Heart right ventricle (tissue), 16 donors: ENCODE results near the gene PDIA5. TPM values are rescaled to one million over a fixed set of nuclear protein-coding genes. Genes with fewer than 3 reads are reported as not detected.

Experiments
- ATAC-seq, 8 donors: fragments of 200-7000 bp; cut with Tn5 transposase; one replicate each; pipeline ENCODE4 v1.9.1; 2020; ENCODE audit warnings: mild to moderate bottlenecking in 8 of 8, moderate library complexity in 8 of 8, moderate number of reproducible peaks in 1 of 8
- DNase-seq, 2 donors: peaks; one replicate each; pipeline ENCODE4 v3.0.0-alpha.2; 2020
- H3K27ac ChIP-seq, 10 donors: fragments of 200-600 bp; sonication (generic) in 2 of 10; one replicate each; pipeline versions ENCODE4 v1.5.0 to v1.8.0; 2020 to 2022; ENCODE audit warnings: mild to moderate bottlenecking in 3 of 10
- H3K27me3 ChIP-seq, 7 donors: fragments of 200-600 bp; one replicate each; pipeline ENCODE4 v1.8.0; 2021 to 2022; ENCODE audit warnings: mild to moderate bottlenecking in 2 of 7
- H3K36me3 ChIP-seq, 9 donors: fragments of 200-600 bp; sonication (generic) in 1 of 9; one replicate each; pipeline versions ENCODE4 v1.5.0 to v1.8.0; 2020 to 2022; ENCODE audit warnings: mild to moderate bottlenecking in 2 of 9
- H3K4me1 ChIP-seq, 9 donors: fragments of 200-600 bp; sonication (generic) in 1 of 9; one replicate each; pipeline versions ENCODE4 v1.5.0 to v1.8.0; 2020 to 2022; ENCODE audit warnings: mild to moderate bottlenecking in 4 of 9
- H3K4me3 ChIP-seq, 10 donors: fragments of 200-600 bp; sonication (generic) in 2 of 10; one replicate each; pipeline versions ENCODE4 v1.5.0 to v1.8.0; 2020 to 2022; ENCODE audit warnings: mild to moderate bottlenecking in 7 of 10, moderate library complexity in 2 of 10
- H3K9me3 ChIP-seq, 11 donors: fragments of 200-600 bp in 10 of 11; sonication (generic) in 2 of 11; one replicate each; pipeline versions ENCODE4 v1.5.0 to v1.8.0; 2013 to 2022; ENCODE audit warnings: mild to moderate bottlenecking in 2 of 11, control low read depth in 1 of 11, moderate library complexity in 1 of 11
- CTCF ChIP-seq, 9 donors: fragments of 200-600 bp; sonication (generic) in 2 of 9; IDR thresholded peaks; one replicate each; pipeline versions ENCODE4 v1.5.0 to v1.8.0; 2021 to 2022; ENCODE audit warnings: antibody characterized with exemption in 9 of 9, mild to moderate bottlenecking in 5 of 9, moderate library complexity in 1 of 9
- WGBS, 2 donors: extraction: QIAGEN DNeasy Blood & Tissue Kit; methylation state at CpG; one replicate each; pipeline ENCODE4 v1.1.7; 2013; ENCODE audit warnings: inconsistent platforms in 1 of 2; 5-methylcytosine and 5-hydroxymethylcytosine counted together
- intact Hi-C, 10 donors: fragments of 100-400 bp; cut with DNase I; formaldehyde crosslinking; loops; one replicate each; pipeline versions ENCODE4 v1.11.1 to v1.14.2; 2022
- polyA plus RNA-seq, 2 donors: library from polyadenylated mRNA; stranded (reverse); fragments of 200-250 nt; gene quantifications; one replicate each; pipeline ENCODE4 v1.2.3, GENCODE V29; 2013
- total RNA-seq, 10 donors: library from RNA; stranded (reverse); fragmentation: NEBNext Ultra II Directional in 3 of 10; extraction: Animal tissue kit (Norgen Biotek cat#: 25700) in 3 of 10; gene quantifications; one replicate each; pipeline versions ENCODE4 v1.2.1 to v1.2.4, GENCODE V29; 2021 to 2023
- donor health status: Arrhythmogenic right ventricular cardiomyopathy.
- donor health status: ischemic (EF 13 %, LVEDD 7.1; RV severe dilation, severe dysfunction).
- donor health status: healthy with polysubstance abuse.
- donor health status: DM: no; HTN: yes; CAD: no.
- donor health status: DM: no; HTN: no; CAD: no.
- donor health status: ischemic (EF 25% LVEDD 6.9; RV normal size, moderate dysfunction).
- donor health status: ischemic (EF 25% LVEDD 5.7; RV mildly dilated, moderate dysfunction).
- donor health status: healthy.
- donor health status: DM: yes; HTN: yes; CAD: no.
- donor health status: Ischemic cardiomyopathy.
- donor health status: ischemic (EF 35%, LVEDD 5.7; RV mildly dilated, moderate dysfunction).
- donor health status: nonischemic (EF 11% LVEDD 7.7; RV severe dilation, severe dysfunction).
- donor health status: DM: yes; HTN: yes; CAD: no.
- donor health status: PGD.
- donor health status: ischemic (EF 29% LVEDD 5.4; RV normal size, mild dysfunction).
- donor health status: nonischemic (EF 23%, LVEDD 6.1; RV moderate dilation, normal function).

The PDIA5 gene
- total and polyA plus RNA-seq, 12 donors = 4.2 to 14.6 (median 6.3) TPM

- H3K27ac ChIP-seq = peak overlapping the region in 1 of 10 donors; percentile 0
- H3K4me3 ChIP-seq = no peak overlapping the region
- TF ChIP-seq CTCF (IDR thresholded peaks at IDR 0.05) = no peak
- intact Hi-C loops = no loop called here
- H3K27me3 ChIP-seq = no peaks in the 10 kb centered on the region
- DNase-seq (no peak), ATAC-seq (peak in 5 of 8 donors; percentile 22 to 51 (median 33))
- 51 to 78% methylated on average over 4 of the region's 4 CpGs for WGBS, 2 donors
- H3K9me3 ChIP-seq = no peaks in the 10 kb centered on the region
- H3K36me3 ChIP-seq = peaks cover 0 to 90% (median 24%) of the 10 kb centered on the region in 9 donors
- H3K4me1 ChIP-seq = peaks cover 0 to 35% (median 8%) of the 10 kb centered on the region in 9 donors
These were observed 90.9 kb downstream of the PDIA5 start for GRCh38 chr3:123157598-123158287.

GRCh38 chr3:123158330-123158729, 91.5 kb downstream of the PDIA5 start:
- intact Hi-C loops = no loop called here
- Histone ChIP-seq H3K9me3 (no peaks in the 10 kb centered on the region), H3K27ac (peak overlapping the region in 1 of 10 donors; percentile 0), H3K27me3 (no peaks in the 10 kb centered on the region), H3K4me1 (peaks cover 0 to 30% (median 8%) of the 10 kb centered on the region in 9 donors), H3K4me3 (no peak overlapping the region), H3K36me3 (peaks cover 0 to 89% (median 24%) of the 10 kb centered on the region in 9 donors)
- TF ChIP-seq CTCF (IDR thresholded peaks at IDR 0.05) = no peak
- DNase-seq (no peak), ATAC-seq (no peak)
- WGBS, 2 donors = 82% methylated on average over 4 of the region's 4 CpGs

- Histone ChIP-seq H3K27ac (no peak overlapping the region), H3K36me3 (peaks cover 0 to 91% (median 29%) of the 10 kb centered on the region in 9 donors), H3K27me3 (no peaks in the 10 kb centered on the region), H3K4me1 (peaks cover 0 to 24% (median 8%) of the 10 kb centered on the region in 9 donors), H3K4me3 (no peak overlapping the region), H3K9me3 (no peaks in the 10 kb centered on the region)
- no peak for TF ChIP-seq CTCF (IDR thresholded peaks at IDR 0.05)
- ATAC-seq (no peak), DNase-seq (no peak)
- intact Hi-C loops = no loop called here
- 97 to 98% methylated on average over 10 of the region's 10 CpGs for WGBS, 2 donors
These were observed 92.1 kb downstream of the PDIA5 start for GRCh38 chr3:123158899-123159390.

DNA sequence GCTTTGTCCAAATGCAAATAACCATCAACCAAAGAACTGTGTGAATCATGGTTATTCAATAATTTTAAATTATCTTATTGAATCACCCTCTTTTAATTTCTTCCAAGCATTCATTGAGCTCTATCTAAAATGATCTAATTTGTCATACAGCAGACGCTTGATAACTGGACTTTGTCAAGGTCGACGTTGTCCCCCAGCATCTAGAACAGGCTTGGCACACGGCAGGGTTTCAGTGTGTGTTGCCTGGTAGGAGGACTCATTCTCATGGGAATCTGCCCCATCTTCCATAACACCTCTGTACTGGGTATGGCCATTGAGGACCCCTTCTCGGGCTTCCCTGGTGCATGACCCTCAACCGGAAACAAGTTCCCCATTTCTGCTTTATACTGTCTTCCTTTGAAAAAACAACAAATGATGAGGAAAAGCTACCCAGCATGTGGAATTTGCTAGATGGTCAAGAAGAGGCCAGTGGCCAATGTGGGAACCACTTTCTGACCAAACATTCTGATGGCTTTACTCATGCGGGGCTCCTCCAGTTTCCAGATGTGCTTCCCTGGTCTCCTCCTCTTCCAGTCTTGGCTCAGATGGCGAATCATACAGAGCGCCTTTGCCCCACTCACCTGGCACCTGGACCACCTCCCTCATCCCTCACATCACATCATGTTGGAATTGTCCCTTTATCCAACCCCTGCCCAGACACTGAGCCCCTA, 93.3 kb downstream of the PDIA5 start:
- peaks cover 0 to 2% (median 0%) of the 10 kb centered on the region in 11 donors for H3K9me3 ChIP-seq
- peaks cover 0 to 93% (median 38%) of the 10 kb centered on the region in 9 donors for H3K36me3 ChIP-seq
- no peaks in the 10 kb centered on the region for H3K27me3 ChIP-seq
- intact Hi-C loops = loop anchor here in 1 of 10 donors (10.0 kb wide), 1 partner anchor 1065 kb away; no protein-coding TSS in a partner anchor
- H3K4me1 ChIP-seq = peaks cover 0 to 16% (median 8%) of the 10 kb centered on the region in 9 donors
- no peak overlapping the region for H3K4me3 ChIP-seq
- DNase-seq (no peak), ATAC-seq (no peak)
- 87 to 94% methylated on average over 9 of the region's 9 CpGs for WGBS, 2 donors
- no peak overlapping the region for H3K27ac ChIP-seq
- no peak for TF ChIP-seq CTCF (IDR thresholded peaks at IDR 0.05)
